K562 (cell line): ENCODE measurements around the gene NCL. TPM values are rescaled to one million over a fixed set of nuclear protein-coding genes. Genes with fewer than 3 reads are reported as not detected.

ENCODE experiments used
- ATAC-seq: fragments of 200-7000 bp; cut with Tn5 transposase; 3 replicates; pipeline ENCODE4 v1.9.1; 2020; ENCODE audit warnings: moderate library complexity
- BruUV-seq: library from RNA; stranded (reverse); fragments of 400-500 nt; replicated peaks from 2 replicates; lab custom pipeline; 2021; lab: Mats Ljungman, UMichigan
- CTCF ChIA-PET: fragments of 300-600 bp; formaldehyde crosslinking; extraction: SDS; loops from one replicate; lab custom pipeline; 2021; ENCODE audit warnings: low intra/inter-chr PET ratio; lab: Yijun Ruan, JAX
- POLR2A ChIA-PET: fragments of 300-600, 350-650 bp; sonication (Branson Sonifier 250); formaldehyde crosslinking; extraction: SDS; loops from one replicate; lab custom pipeline; 2021; ENCODE audit warnings: antibody characterized with exemption, inconsistent platforms; lab: Yijun Ruan, JAX
- DNase-seq, 4 experiments: peaks; one replicate each; pipeline versions ENCODE4 v3.0.0 to v3.0.0-alpha.2; 2011 to 2018; ENCODE audit warnings: low spot score in 3 of 4, mixed read lengths in 3 of 4; ENCODE audit errors: extremely low read depth in 1 of 4
- FAIRE-seq: peaks from 2 replicates; lab custom pipeline; 2011; peaks lifted over from hg19 to GRCh38; lab: Jason Lieb, UNC
- H2AFZ ChIP-seq: 2 replicates; pipeline ENCODE4 v1.6.0; 2011; ENCODE audit warnings: low read depth, low read length, control low read depth, inconsistent platforms
- H3K27ac ChIP-seq: fragments of 200-600 bp; 3 replicates; pipeline ENCODE4 v1.8.0; 2011; ENCODE audit warnings: low read depth, mild to moderate bottlenecking, control low read depth, inconsistent platforms, low read length, moderate library complexity, mixed read lengths; ENCODE audit errors: extremely low read depth
- H3K27me3 ChIP-seq, 2 experiments: fragments of 300-600 bp in 1 of 2; 2 replicates in 1 of 2; 3 replicates in 1 of 2; pipeline versions ENCODE4 v1.6.0 to v1.8.0; 2011; ENCODE audit warnings: inconsistent platforms in 2 of 2, low read length in 2 of 2, mild to moderate bottlenecking in 1 of 2, mixed read lengths in 1 of 2, moderate library complexity in 1 of 2; ENCODE audit not compliant: control insufficient read depth in 2 of 2, insufficient read depth in 2 of 2
- H3K36me3 ChIP-seq: fragments of 300-600 bp; 3 replicates; pipeline ENCODE4 v1.8.0; 2011; ENCODE audit warnings: mild to moderate bottlenecking, low read length, inconsistent platforms; ENCODE audit not compliant: control insufficient read depth, insufficient read depth
- H3K4me1 ChIP-seq, 2 experiments: fragments of 200-600 bp in 1 of 2; replicated peaks in 1 of 2; 2 replicates in 1 of 2; 3 replicates in 1 of 2; pipeline versions ENCODE4 v1.5.1 to v1.8.0; 2011; ENCODE audit warnings: inconsistent platforms in 2 of 2, low read length in 2 of 2, mild to moderate bottlenecking in 1 of 2, mixed read lengths in 1 of 2, moderate library complexity in 1 of 2; ENCODE audit not compliant: control insufficient read depth in 2 of 2, insufficient read depth in 2 of 2
- H3K4me2 ChIP-seq: 2 replicates; pipeline ENCODE4 v1.6.1; 2011; ENCODE audit warnings: low read length, control low read depth, inconsistent platforms, mixed read lengths; ENCODE audit not compliant: insufficient read depth
- H3K4me3 ChIP-seq: fragments of 200-600 bp; sonication (generic), shearing (Covaris generic); 2 replicates; pipeline ENCODE4 v1.5.1; 2016; ENCODE audit warnings: control low read depth, inconsistent platforms
- H3K79me2 ChIP-seq: fragments of 200-600 bp; 3 replicates; pipeline ENCODE4 v1.8.0; 2011; ENCODE audit warnings: low read length, inconsistent platforms; ENCODE audit not compliant: control insufficient read depth, insufficient read depth
- H3K9ac ChIP-seq, 2 experiments: 2 replicates each; pipeline versions ENCODE4 v1.6.0 to v1.6.1; 2011; ENCODE audit warnings: low read depth in 2 of 2, low read length in 2 of 2, control low read depth in 1 of 2, inconsistent platforms in 1 of 2, mild to moderate bottlenecking in 1 of 2, mixed read lengths in 1 of 2; ENCODE audit not compliant: insufficient read depth in 1 of 2
- H3K9me1 ChIP-seq: one replicate; pipeline ENCODE4 v1.6.0; 2011; ENCODE audit warnings: inconsistent platforms, mild to moderate bottlenecking, low read length, moderate library complexity; ENCODE audit not compliant: control insufficient read depth, insufficient read depth
- H3K9me3 ChIP-seq: replicated peaks from 2 replicates; pipeline ENCODE4 v1.5.1; 2011; ENCODE audit warnings: low read depth, low read length, inconsistent platforms; ENCODE audit not compliant: control insufficient read depth, insufficient read depth
- H4K20me1 ChIP-seq: replicated peaks from 2 replicates; pipeline ENCODE4 v1.6.1; 2011; ENCODE audit warnings: low read length, inconsistent platforms, mixed read lengths; ENCODE audit not compliant: control insufficient read depth, insufficient read depth
- ELK1 ChIP-seq: sonication (generic); formaldehyde crosslinking; IDR thresholded peaks from 2 replicates; pipeline ENCODE4 v1.8.1; 2022; ENCODE audit warnings: missing genetic modification reagents
- MYNN ChIP-seq, 2 experiments: sonication (generic); formaldehyde crosslinking in 1 of 2; IDR thresholded peaks; 2 replicates each; pipeline versions ENCODE4 v1.5.0 to v1.6.1; 2016 to 2020; ENCODE audit warnings: antibody characterized with exemption in 1 of 2, missing genetic modification reagents in 1 of 2
- NFRKB ChIP-seq: fragments of 450-650 bp; IDR thresholded peaks from 2 replicates; pipeline ENCODE4 v1.6.1; 2016; ENCODE audit warnings: low read depth
- NFXL1 ChIP-seq: fragments of 450-650 bp; formaldehyde crosslinking; IDR thresholded peaks from 2 replicates; pipeline ENCODE4 v1.4.0; 2021; ENCODE audit warnings: mild to moderate bottlenecking
- NKRF ChIP-seq: fragments of 450-650 bp; IDR thresholded peaks from 2 replicates; pipeline ENCODE4 v1.6.1; 2016; ENCODE audit warnings: borderline replicate concordance
- RFX1 ChIP-seq: fragments of 450-650 bp; IDR thresholded peaks from 2 replicates; pipeline ENCODE4 v1.6.1; 2016; ENCODE audit warnings: mild to moderate bottlenecking, moderate library complexity
- TCF3 ChIP-seq: sonication (generic); formaldehyde crosslinking; IDR thresholded peaks from 2 replicates; pipeline ENCODE4 v1.4.0; 2020; ENCODE audit warnings: mild to moderate bottlenecking, missing genetic modification reagents
- XRCC3 ChIP-seq: fragments of 450-650 bp; IDR thresholded peaks from 2 replicates; pipeline ENCODE4 v1.6.1; 2017; ENCODE audit warnings: mild to moderate bottlenecking, moderate library complexity
- ZBTB8A ChIP-seq: fragments of 450-650 bp; IDR thresholded peaks from 2 replicates; pipeline ENCODE4 v1.6.1; 2018; ENCODE audit warnings: mild to moderate bottlenecking, moderate library complexity; ENCODE audit not compliant: partially characterized antibody
- ZKSCAN8 ChIP-seq: fragments of 200-800 bp; sonication (Bioruptor generic); IDR thresholded peaks from 2 replicates; pipeline ENCODE4 v1.6.1; 2016; ENCODE audit warnings: missing genetic modification characterization, missing compliant biosample characterization
- ZNF75A ChIP-seq: fragments of 450-650 bp; formaldehyde crosslinking; IDR thresholded peaks from 2 replicates; pipeline ENCODE4 v1.4.0; 2020; ENCODE audit warnings: mild to moderate bottlenecking
- WGBS: fragments of 100-300 bp; shearing (Covaris generic); methylation state at CpG from one replicate; pipeline ENCODE4 v1.1.6; 2016; ENCODE audit warnings: low coverage, mixed read lengths; ENCODE audit not compliant: insufficient coverage; ENCODE audit errors: missing lambda C conversion rate; 5-methylcytosine and 5-hydroxymethylcytosine counted together
- in situ Hi-C: fragments of 300-500 bp; cut with MboI; formaldehyde crosslinking; loops from 4 replicates; pipeline ENCODE4 v1.15.0; 2018; ENCODE audit warnings: inconsistent platforms, mixed read lengths
- intact Hi-C: fragments of 100-400 bp; cut with micrococcal nuclease; formaldehyde crosslinking; loops from 2 replicates; pipeline ENCODE4 v1.14.2; 2022
- polyA plus RNA-seq, 8 experiments: library from polyadenylated mRNA; depleted of rRNA in 4 of 8; stranded (reverse) in 5 of 8; unstranded in 3 of 8; fragments of >200 nt; fragmentation: Nextera tagmentation in 2 of 8; fragmentation: Illumina TruSeq in 1 of 8; extraction: Ambion mirVana in 2 of 8; extraction: Trizol in 1 of 8; gene quantifications; 2 replicates each; pipeline versions ENCODE4 v1.2.1 to v1.2.3, GENCODE V29; 2011 to 2014; ENCODE audit warnings: inconsistent platforms in 1 of 8, missing spikeins in 1 of 8
- total RNA-seq, 7 experiments: library from RNA; depleted of rRNA in 6 of 7; stranded (reverse); fragments of >200 nt in 6 of 7; fragmentation: Illumina TruSeq in 2 of 7; extraction: Trizol in 2 of 7; gene quantifications; 2 replicates each; pipeline versions ENCODE4 v1.2.1 to v1.2.3, GENCODE V29; 2011 to 2021; ENCODE audit warnings: low replicate concordance in 1 of 7

Gene NCL
- total and polyA plus RNA-seq, 9 of the 15 experiments (the other 6 are each of a cell fraction or from before 2014, with no cell fraction given) = 80.9 to 732 (median 361) TPM

GRCh38 chr2:231409776-231410175 is 54.5 kb downstream of the NCL start:
- FAIRE-seq = no peak
- Histone ChIP-seq H3K36me3 (no peaks in the 10 kb centered on the region), H3K4me1 (no peaks in the 10 kb centered on the region; a peak in 1 of 5 replicates), H3K4me3 (no peak overlapping the region), H3K9ac (no peak overlapping the region), H3K9me3 (peaks cover 2% of the 10 kb centered on the region; the same call in 1 of the 2 replicates), H3K79me2 (no peaks in the 10 kb centered on the region), H4K20me1 (no peaks in the 10 kb centered on the region), H3K9me1 (no peaks in the 10 kb centered on the region), H3K27ac (no peak overlapping the region), H3K4me2 (no peak overlapping the region), H2AFZ (no peak overlapping the region), H3K27me3 (0 out of 5 replicates have a peak, but pooled peaks cover 0 to 6% of the 10 kb centered on the region in 2 experiments)
- in situ Hi-C loops = no loop called here
- ChIA-PET POLR2A (interaction anchor here (0.6 to 0.7 kb wide), 2 partner anchors 29 to 170 kb away, joined by 3 read pairs; no protein-coding TSS in a partner anchor), CTCF (no interaction called here)
- ATAC-seq = no peak
- TF ChIP-seq ELK1 (no peak), NFXL1 (CRISPR knock-in tag) (no peak), NKRF (no peak), ZNF75A (CRISPR knock-in tag) (no peak), MYNN (IDR thresholded peaks at IDR 0.05) (no peak), MYNN (CRISPR knock-in tag; IDR thresholded peaks at IDR 0.05) (no peak), XRCC3 (no peak), ZBTB8A (no peak), NFRKB (no peak), TCF3 (CRISPR knock-in tag) (no peak), ZKSCAN8 (CRISPR knock-in tag) (no peak), RFX1 (no peak)
- BruUV-seq = no TSS peak
- intact Hi-C loops = loop anchor here (10.0 kb wide), 1 partner anchor 115 kb away; no protein-coding TSS in a partner anchor
- no peak for DNase-seq
- WGBS = 0% methylated on average over 2 of the region's 5 CpGs
